NCI-H748 (cell line): ENCODE results near the gene AADAT.
A peak's percentile ranks its signal among the peaks of the same experiment; 100 is the strongest.
"Not testable (repeated sequence)": the region's sequence is repeated elsewhere in the genome, so short reads cannot be mapped to it uniquely, and the experiment has no call there.

ENCODE experiments used
- DNase-seq: peaks from one replicate; lab custom pipeline; 2025; ENCODE audit not compliant: unreplicated experiment; lab: John Stamatoyannopoulos, UW

The AADAT gene

GRCh38 chr4:170090352-170091052 is 746 bp upstream of the AADAT start:
- DNase-seq, result no peak

GRCh38 chr4:170089274-170089667 is 485 bp downstream of the AADAT start:
- peak; percentile 74 for DNase-seq

DNA sequence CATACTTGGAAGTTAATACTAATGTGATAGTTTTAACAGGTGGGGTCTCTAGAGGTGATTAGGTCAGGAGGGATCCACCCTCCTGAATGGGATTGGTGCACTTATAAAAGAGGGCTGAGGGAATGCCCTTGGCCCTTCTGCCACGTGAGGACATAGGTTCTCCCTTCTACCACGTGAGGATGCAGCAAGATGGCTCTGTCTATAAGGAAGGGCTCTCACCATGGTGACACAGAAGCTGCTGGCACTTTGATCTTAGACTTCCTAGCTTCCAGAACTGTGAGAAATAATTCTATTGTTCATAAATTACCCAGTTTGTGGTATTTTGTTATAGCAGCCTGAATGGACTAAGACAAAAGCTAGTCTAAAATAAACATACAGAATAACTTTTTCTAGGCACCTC is 1.0 kb downstream of the AADAT start:
- DNase-seq, result peak; percentile 28

DNA sequence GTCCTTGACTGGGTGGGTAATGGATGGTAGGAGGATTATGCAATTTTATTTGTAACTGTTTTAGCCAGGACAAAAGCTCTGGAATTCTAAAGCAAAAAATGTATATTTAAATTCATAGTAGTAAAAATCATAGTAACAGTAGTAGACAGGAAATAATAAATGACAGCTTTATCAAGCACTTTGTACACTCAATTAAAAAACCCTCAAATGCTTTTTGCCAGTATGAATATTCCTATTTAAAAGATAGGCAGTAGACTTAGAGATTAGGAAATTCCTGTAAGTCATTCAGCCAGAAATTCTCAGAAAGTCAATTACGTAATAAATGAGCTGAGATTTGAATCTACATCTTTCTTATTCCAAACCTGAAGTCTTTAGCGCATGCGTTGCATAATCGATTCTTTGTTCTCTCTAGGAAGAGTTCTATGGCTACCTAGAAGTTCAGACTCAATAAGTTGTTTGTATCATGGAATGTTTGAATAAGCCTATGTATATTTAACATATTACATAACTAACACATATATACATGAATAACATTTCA is 2.5 kb downstream of the AADAT start:
- DNase-seq, result no peak

DNA sequence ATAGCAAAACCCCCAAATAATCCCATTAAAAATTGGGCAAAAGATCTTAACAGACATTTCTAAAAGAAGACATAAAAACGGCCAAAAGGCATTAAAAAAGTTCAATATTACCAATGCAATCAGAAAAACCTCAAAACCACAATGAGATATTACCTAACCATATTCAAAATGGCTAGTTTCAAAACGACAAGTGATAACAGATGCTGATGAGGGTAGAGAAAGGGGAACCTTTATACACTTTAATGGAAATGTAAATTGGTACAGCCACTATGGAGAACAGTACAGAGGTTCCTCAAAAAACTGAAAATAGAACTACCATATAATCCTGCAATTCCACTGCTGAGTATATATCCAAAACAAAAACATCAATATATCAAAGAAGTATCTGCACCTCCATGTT is 6.2 kb downstream of the AADAT start:
- DNase-seq, result no peak

DNA sequence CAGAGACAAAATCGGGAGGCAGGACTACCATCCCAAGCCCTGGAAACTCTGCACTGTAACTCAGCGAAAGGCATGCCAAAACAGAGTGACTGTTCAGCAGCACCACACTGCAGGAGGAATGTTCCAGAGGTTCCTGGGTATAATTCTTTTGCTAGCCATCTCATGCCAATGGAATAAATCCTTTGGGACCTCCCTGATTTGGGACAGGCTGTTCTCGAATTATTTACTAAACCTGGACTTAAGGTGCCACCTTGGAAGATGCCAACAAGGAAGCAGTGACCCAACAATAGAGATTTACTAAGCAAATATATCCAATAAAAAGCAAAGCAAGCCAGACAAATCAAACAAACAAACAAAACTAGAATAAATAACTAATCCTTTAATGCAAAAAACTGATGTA is 9.3 kb downstream of the AADAT start:
- no peak for DNase-seq

DNA sequence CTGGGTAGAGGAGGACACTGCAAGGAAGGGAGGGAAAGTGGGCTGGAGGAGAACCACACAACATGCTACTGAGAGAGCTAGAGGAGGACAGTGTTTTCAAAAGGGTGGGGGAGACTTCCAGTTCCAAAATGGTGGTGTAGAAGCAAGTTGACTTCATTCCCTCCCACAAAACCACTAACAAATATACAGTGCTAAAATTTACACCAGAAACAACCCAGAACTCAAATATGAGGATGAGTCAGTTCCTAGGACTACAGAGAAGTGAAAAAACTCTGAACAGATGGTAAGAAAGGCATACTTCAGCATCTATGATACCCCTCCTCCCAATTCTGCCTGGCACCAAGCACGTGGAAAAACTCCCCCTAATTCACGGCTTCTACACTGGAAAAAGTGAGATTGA is 9.8 kb downstream of the AADAT start:
- DNase-seq, result no peak

DNA sequence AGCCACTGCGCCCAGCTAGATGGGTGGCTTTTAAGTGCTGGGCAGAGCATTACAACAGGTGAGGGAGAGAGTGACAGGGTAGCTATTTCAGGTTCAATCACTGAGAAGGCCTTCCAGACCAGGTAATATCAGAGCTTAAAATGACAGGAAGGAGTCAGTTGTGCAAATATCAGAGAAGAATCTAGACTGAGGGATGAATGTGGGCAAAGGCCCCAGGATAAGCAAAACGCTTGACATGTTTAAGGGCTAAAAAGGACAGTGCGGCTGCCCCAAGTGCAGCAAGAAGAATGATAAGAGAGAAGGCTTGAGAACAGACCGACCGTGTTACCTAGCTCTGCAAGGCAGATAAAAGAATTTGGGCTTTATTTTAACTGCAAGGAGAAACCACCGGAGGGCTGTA is 18.6 kb downstream of the AADAT start:
- no peak for DNase-seq

DNA sequence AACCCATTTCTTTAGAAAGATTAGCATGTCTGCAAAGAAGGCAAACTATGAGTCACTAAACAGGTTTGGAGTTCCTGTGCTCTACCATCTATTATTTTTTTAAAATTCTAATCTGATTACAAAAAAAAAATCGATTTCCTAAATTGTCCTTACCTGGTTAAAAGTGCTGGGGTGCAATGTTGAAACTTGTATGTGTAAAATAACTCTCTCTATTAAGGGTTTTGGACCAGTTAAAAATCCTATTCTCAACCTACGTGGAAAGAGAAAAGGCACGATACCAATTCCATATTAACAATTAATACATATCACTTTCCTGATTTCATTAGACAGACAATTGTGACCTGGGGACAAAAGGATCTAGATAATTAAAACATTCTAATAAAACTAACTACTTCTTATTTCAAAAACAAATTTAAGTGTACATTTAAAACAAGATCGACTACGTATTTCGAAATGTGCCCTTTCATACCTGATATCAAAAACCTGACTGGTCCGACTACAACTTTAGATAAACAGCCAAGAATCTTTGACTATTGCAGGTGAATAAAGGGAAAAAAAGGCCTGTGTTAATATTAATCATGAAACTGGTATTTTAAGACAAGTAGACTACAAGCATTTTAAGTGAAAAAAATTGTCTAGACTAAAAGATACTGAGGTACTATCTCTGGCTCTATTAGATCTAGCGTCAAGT is 21.2 kb downstream of the AADAT start:
- no peak for DNase-seq

- DNase-seq, result no peak
Measured at GRCh38 chr4:170059421-170059820, 30.3 kb downstream of the AADAT start.

- DNase-seq, result no peak
Measured at GRCh38 chr4:170058826-170059225, 30.9 kb downstream of the AADAT start.

DNA sequence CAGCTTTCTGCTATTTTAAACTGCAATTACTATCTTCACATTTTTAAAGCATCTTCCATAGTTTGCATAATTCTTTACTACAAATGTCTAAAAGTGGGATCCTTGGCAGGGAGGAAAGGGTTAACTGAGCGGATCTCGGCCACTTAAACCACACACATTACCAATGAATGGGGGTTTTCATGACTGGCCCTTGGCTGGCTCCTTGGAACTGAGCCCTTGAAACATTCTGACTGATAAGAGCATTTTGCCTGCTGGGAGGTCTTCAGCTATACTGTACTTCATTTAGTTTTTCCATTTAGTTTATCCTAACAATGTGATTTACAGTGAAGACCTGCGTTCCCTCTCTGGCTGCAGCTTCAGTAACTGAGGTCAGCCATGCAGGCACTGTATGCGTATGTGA is 31.9 kb downstream of the AADAT start:
- no peak for DNase-seq

DNA sequence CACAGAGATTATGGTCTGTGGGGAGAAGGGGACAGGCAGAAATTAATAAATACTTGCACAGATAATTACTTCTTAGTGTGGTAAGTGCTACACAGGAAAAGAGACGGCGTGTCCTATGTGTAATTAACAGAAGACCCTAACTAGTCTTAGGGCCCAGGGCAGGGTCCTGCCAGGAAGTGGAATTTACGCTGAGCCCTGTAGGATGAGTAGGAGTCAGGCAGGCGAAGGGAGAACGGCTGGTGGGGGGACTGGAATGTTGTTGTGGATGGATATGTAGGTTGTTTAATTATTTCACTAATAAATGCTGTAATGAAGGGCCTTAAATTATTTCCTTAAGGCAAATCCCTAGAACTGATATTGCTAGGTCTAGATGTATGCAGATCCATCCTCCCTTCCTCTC is 36.8 kb downstream of the AADAT start:
- DNase-seq, result no peak

DNA sequence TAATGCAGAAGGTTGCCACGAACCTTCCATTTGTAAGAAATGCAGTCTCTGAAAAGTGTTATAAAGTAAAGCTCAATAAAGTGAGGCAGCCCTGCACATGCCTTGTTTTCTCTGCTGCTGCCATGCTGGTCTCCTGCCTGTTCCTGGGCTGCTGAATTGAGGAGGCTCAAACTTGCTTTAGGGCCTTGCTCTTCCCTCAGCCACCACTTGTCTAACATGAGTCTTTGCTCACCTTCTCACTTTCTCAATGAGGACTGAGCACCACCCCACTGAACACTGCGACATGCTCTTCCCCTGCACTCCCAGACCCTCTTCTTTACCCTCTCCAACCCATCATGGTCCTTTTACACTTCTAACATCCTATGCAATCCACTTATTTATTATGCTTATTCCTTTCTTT is 38.4 kb downstream of the AADAT start:
- DNase-seq, result no peak

DNA sequence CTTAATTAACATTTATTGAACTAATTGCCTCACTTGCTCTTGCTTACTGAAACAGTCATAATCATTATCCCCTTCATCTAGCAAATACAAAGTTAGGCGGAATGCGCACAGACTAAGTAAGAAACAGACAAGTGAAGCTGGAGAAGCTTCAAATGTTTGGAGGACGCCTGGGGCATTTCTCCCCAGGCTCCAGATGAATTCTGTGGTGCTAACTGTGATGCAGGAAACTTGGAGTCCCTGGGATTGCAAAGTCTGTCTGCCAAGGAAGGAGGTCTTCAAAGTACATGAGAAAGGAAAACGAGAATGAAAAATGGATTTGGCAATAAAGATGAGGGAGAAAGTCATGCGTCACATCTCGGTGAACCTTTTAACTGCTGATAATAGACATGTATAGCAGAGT is 40.0 kb downstream of the AADAT start:
- no peak for DNase-seq

GRCh38 chr4:170047771-170048354 is 41.9 kb downstream of the AADAT start:
- DNase-seq, result peak; percentile 59

- DNase-seq, result not testable (repeated sequence)
Measured at GRCh38 chr4:170046156-170046555, 43.6 kb downstream of the AADAT start.

GRCh38 chr4:170040031-170040680 is 49.6 kb downstream of the AADAT start:
- no peak for DNase-seq

DNA sequence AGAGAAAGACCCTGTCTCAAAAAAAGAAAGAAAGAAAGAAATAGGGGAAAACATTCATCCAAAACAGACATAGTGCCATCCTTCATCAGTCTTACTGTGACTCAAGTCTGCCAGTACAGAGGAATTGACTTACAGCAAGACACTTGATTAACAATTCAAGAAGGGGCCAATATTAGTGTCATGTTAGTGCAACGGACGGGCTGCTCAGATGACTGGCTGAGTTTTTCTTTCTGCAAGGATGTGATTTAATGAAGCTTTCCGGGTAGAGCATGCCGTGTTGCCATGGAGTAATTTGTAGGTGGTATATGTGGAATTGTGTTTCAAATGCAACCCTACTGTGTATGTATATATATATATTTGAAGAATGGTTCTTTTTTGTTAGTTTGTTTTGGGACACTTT is 51.0 kb downstream of the AADAT start:
- DNase-seq, result no peak

GRCh38 chr4:170038232-170038631 is 51.5 kb downstream of the AADAT start:
- DNase-seq, result no peak

DNA sequence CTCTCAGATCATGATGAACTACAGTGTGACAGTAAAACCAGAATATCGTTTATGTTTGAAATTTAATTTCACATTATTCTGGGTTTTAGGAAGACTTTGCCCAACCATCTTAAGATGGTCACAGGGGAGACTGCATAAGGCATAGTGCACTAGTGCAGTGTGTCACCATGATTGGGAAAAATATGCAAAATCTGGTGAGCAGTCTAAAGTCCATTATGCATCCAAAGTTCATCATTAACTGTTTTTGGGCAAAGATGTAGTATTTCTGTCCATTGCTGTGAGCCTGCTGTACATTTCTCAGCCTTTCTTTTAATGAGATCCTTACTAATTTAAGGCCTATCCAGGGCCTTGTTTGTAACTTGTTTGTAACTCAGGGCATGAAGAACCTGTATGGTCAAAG is 52.3 kb downstream of the AADAT start:
- no peak for DNase-seq

- no peak for DNase-seq
Measured at GRCh38 chr4:170035845-170036244, 53.9 kb downstream of the AADAT start.
